Mesenchymal stem cell (in vitro differentiated cells and primary cell): Measurements from ENCODE around the gene SMYD4.
A peak's percentile ranks its signal among the peaks of the same experiment; 100 is the strongest.

Experiments used
- DNase-seq: peaks from one replicate; pipeline ENCODE4 v3.0.0-alpha.2; 2013
- H2AFZ ChIP-seq: one replicate; pipeline ENCODE4 v1.6.1; 2013; ENCODE audit warnings: low read depth, mild to moderate bottlenecking, control low read depth, inconsistent platforms, low read length, moderate library complexity
- H2AK5ac ChIP-seq: 2 replicates; pipeline ENCODE4 v1.6.1; 2013; ENCODE audit warnings: low read length, moderate library complexity, mild to moderate bottlenecking, inconsistent platforms; ENCODE audit not compliant: severe bottlenecking
- H2BK120ac ChIP-seq: one replicate; pipeline ENCODE4 v1.6.1; 2013; ENCODE audit warnings: low read depth, mild to moderate bottlenecking, inconsistent platforms, low read length, moderate library complexity
- H2BK12ac ChIP-seq, 2 experiments: one replicate each; pipeline ENCODE4 v1.6.1; 2013; ENCODE audit warnings: inconsistent platforms in 2 of 2, low read length in 2 of 2, mild to moderate bottlenecking in 2 of 2, moderate library complexity in 2 of 2, control low read depth in 1 of 2
- H2BK15ac ChIP-seq: one replicate; pipeline ENCODE4 v1.6.1; 2013; ENCODE audit warnings: mild to moderate bottlenecking, low read depth, inconsistent platforms; ENCODE audit not compliant: poor library complexity, severe bottlenecking
- H2BK5ac ChIP-seq: 2 replicates; pipeline ENCODE4 v1.6.1; 2013; ENCODE audit warnings: low read depth, mild to moderate bottlenecking, low read length, control low read depth, inconsistent platforms; ENCODE audit not compliant: poor library complexity, severe bottlenecking
- H3K14ac ChIP-seq, 2 experiments: one replicate each; pipeline ENCODE4 v1.6.1; 2013; ENCODE audit warnings: inconsistent platforms in 2 of 2, low read length in 2 of 2, control low read depth in 1 of 2, mild to moderate bottlenecking in 1 of 2, moderate library complexity in 1 of 2
- H3K18ac ChIP-seq, 2 experiments: one replicate each; pipeline ENCODE4 v1.6.1; 2013; ENCODE audit warnings: inconsistent platforms in 2 of 2, low read length in 2 of 2, control low read depth in 1 of 2, low read depth in 1 of 2, mild to moderate bottlenecking in 1 of 2
- H3K23ac ChIP-seq, 2 experiments: one replicate each; pipeline ENCODE4 v1.6.1; 2013; ENCODE audit warnings: inconsistent platforms in 2 of 2, low read length in 2 of 2, mild to moderate bottlenecking in 2 of 2, moderate library complexity in 2 of 2, control low read depth in 1 of 2
- H3K27ac ChIP-seq: 2 replicates; pipeline ENCODE4 v1.5.1; 2013; ENCODE audit warnings: mild to moderate bottlenecking, moderate library complexity, low read length, control low read depth, inconsistent platforms; ENCODE audit not compliant: poor library complexity, severe bottlenecking
- H3K27me3 ChIP-seq, 2 experiments: 2 replicates each; pipeline versions ENCODE4 v1.6.1 to v1.7.0; 2013; ENCODE audit warnings: low read length in 2 of 2, mild to moderate bottlenecking in 2 of 2, moderate library complexity in 2 of 2, control low read depth in 1 of 2, inconsistent platforms in 1 of 2; ENCODE audit not compliant: control insufficient read depth in 1 of 2, insufficient read depth in 1 of 2
- H3K36me3 ChIP-seq, 2 experiments: 2 replicates each; pipeline versions ENCODE4 v1.6.1 to v1.7.0; 2013; ENCODE audit warnings: low read length in 2 of 2, control low read depth in 1 of 2, inconsistent platforms in 1 of 2, low read depth in 1 of 2, mild to moderate bottlenecking in 1 of 2; ENCODE audit not compliant: insufficient read depth in 2 of 2, control insufficient read depth in 1 of 2
- H3K4ac ChIP-seq, 2 experiments: one replicate each; pipeline ENCODE4 v1.6.1; 2013; ENCODE audit warnings: inconsistent platforms in 2 of 2, low read length in 2 of 2, mild to moderate bottlenecking in 2 of 2, moderate library complexity in 2 of 2, control low read depth in 1 of 2, low read depth in 1 of 2
- H3K4me1 ChIP-seq: 2 replicates; pipeline ENCODE4 v1.6.1; 2013; ENCODE audit warnings: low read depth, low read length, control low read depth; ENCODE audit not compliant: control insufficient read depth, insufficient read depth
- H3K4me2 ChIP-seq: 2 replicates; pipeline ENCODE4 v1.6.1; 2013; ENCODE audit warnings: low read length, mild to moderate bottlenecking, inconsistent platforms; ENCODE audit not compliant: poor library complexity, severe bottlenecking
- H3K4me3 ChIP-seq, 2 experiments: 2 replicates each; pipeline versions ENCODE4 v1.5.1 to v1.7.0; 2013; ENCODE audit warnings: low read length in 2 of 2, mild to moderate bottlenecking in 2 of 2, control low read depth in 1 of 2, low read depth in 1 of 2; ENCODE audit not compliant: insufficient read depth in 1 of 2
- H3K79me1 ChIP-seq: replicated peaks from 2 replicates; pipeline ENCODE4 v1.6.1; 2013; ENCODE audit warnings: mild to moderate bottlenecking, control low read depth, low read length, inconsistent platforms; ENCODE audit not compliant: poor library complexity, severe bottlenecking
- H3K9ac ChIP-seq: 2 replicates; pipeline ENCODE4 v1.7.0; 2013; ENCODE audit warnings: mild to moderate bottlenecking, low read length, moderate library complexity
- H3K9me3 ChIP-seq: 2 replicates; pipeline ENCODE4 v1.7.0; 2013; ENCODE audit warnings: mild to moderate bottlenecking, low read length; ENCODE audit not compliant: control insufficient read depth
- H4K8ac ChIP-seq: one replicate; pipeline ENCODE4 v1.6.1; 2013; ENCODE audit warnings: inconsistent platforms, mild to moderate bottlenecking, low read length, moderate library complexity
- H4K91ac ChIP-seq: one replicate; pipeline ENCODE4 v1.6.1; 2013; ENCODE audit warnings: mild to moderate bottlenecking, low read length, inconsistent platforms
- WGBS: methylation state at CpG from one replicate; pipeline ENCODE4 v1.1.7; 2013; ENCODE audit warnings: mixed read lengths; 5-methylcytosine and 5-hydroxymethylcytosine counted together

Gene SMYD4

GRCh38 chr17:1793447-1793806 is 36.3 kb downstream of the SMYD4 start:
- H2BK5ac ChIP-seq = no peak overlapping the region
- no peak overlapping the region for H3K14ac ChIP-seq
- H3K9me3 ChIP-seq = no peaks in the 10 kb centered on the region
- no peak for DNase-seq
- peak overlapping the region; percentile 61 for H3K9ac ChIP-seq
- H3K18ac ChIP-seq = peak overlapping the region in 1 of 2 experiments; percentile 57
- H4K91ac ChIP-seq = no peak overlapping the region
- H2BK15ac ChIP-seq = no peak overlapping the region
- H2AK5ac ChIP-seq = no peak overlapping the region
- peak overlapping the region in 1 of 2 experiments; percentile 58 for H3K4ac ChIP-seq
- peak overlapping the region; percentile 49 for H3K27ac ChIP-seq
- no peak overlapping the region for H3K23ac ChIP-seq
- H2BK12ac ChIP-seq = peak overlapping the region in 1 of 2 experiments; percentile 71
- no peak overlapping the region for H2BK120ac ChIP-seq
- H3K4me3 ChIP-seq = no peak overlapping the region
- no peak overlapping the region for H2AFZ ChIP-seq
- no peaks in the 10 kb centered on the region for H3K27me3 ChIP-seq
- peaks cover 3 to 13% of the 10 kb centered on the region in 2 experiments for H3K36me3 ChIP-seq
- no peak overlapping the region for H3K4me2 ChIP-seq
- H4K8ac ChIP-seq = no peak overlapping the region
- peaks cover 11% of the 10 kb centered on the region for H3K79me1 ChIP-seq
- peaks cover 18% of the 10 kb centered on the region for H3K4me1 ChIP-seq
- WGBS = 59% methylated on average over 1 of the region's 1 CpG

GRCh38 chr17:1792495-1793446 is 36.9 kb downstream of the SMYD4 start:
- Histone ChIP-seq H4K91ac (no peak overlapping the region), H3K4me2 (no peak overlapping the region), H3K4ac (no peak overlapping the region), H3K36me3 (peaks cover 0 to 8% of the 10 kb centered on the region in 2 experiments), H2BK15ac (no peak overlapping the region), H3K18ac (peak overlapping the region in 1 of 2 experiments; percentile 57), H3K14ac (no peak overlapping the region), H2BK5ac (no peak overlapping the region), H2BK12ac (no peak overlapping the region), H2BK120ac (no peak overlapping the region), H3K27me3 (no peaks in the 10 kb centered on the region), H2AFZ (no peak overlapping the region), H4K8ac (no peak overlapping the region), H3K9me3 (no peaks in the 10 kb centered on the region), H2AK5ac (no peak overlapping the region), H3K27ac (no peak overlapping the region), H3K23ac (no peak overlapping the region), H3K9ac (peak overlapping the region; percentile 61), H3K4me3 (no peak overlapping the region), H3K4me1 (peaks cover 21% of the 10 kb centered on the region), H3K79me1 (peaks cover 11% of the 10 kb centered on the region)
- DNase-seq = no peak
- 88% methylated on average over 17 of the region's 23 CpGs for WGBS

- DNase-seq = no peak
- Histone ChIP-seq H3K4me3 (no peak overlapping the region), H3K23ac (no peak overlapping the region), H3K79me1 (peaks cover 17% of the 10 kb centered on the region), H3K9me3 (no peaks in the 10 kb centered on the region), H3K14ac (no peak overlapping the region), H2BK5ac (no peak overlapping the region), H2BK120ac (no peak overlapping the region), H4K8ac (no peak overlapping the region), H3K27ac (peak overlapping the region; percentile 91), H3K9ac (peak overlapping the region; percentile 62), H2AK5ac (no peak overlapping the region), H2AFZ (no peak overlapping the region), H2BK15ac (no peak overlapping the region), H3K4ac (no peak overlapping the region), H3K18ac (no peak overlapping the region), H4K91ac (peak overlapping the region; percentile 39), H3K4me1 (peaks cover 25% of the 10 kb centered on the region), H3K36me3 (peaks cover 0 to 18% of the 10 kb centered on the region in 2 experiments), H2BK12ac (no peak overlapping the region), H3K4me2 (peak overlapping the region; percentile 68), H3K27me3 (no peaks in the 10 kb centered on the region)
- 92% methylated on average over 2 of the region's 5 CpGs for WGBS
These were observed 39.8 kb downstream of the SMYD4 start for GRCh38 chr17:1789936-1790335.

GRCh38 chr17:1787301-1787902 is 42.3 kb downstream of the SMYD4 start:
- H4K91ac ChIP-seq = peak overlapping the region; percentile 8
- H3K4me1 ChIP-seq = peaks cover 27% of the 10 kb centered on the region
- H3K27ac ChIP-seq = peak overlapping the region; percentile 77
- H2BK120ac ChIP-seq = no peak overlapping the region
- peak overlapping the region in 1 of 2 experiments; percentile 17 for H3K23ac ChIP-seq
- peak overlapping the region in 1 of 2 experiments; percentile 30 for H3K14ac ChIP-seq
- H2BK12ac ChIP-seq = peak overlapping the region; percentile 57 to 85
- H3K9ac ChIP-seq = peak overlapping the region; percentile 78
- peaks cover 4 to 26% of the 10 kb centered on the region in 2 experiments for H3K36me3 ChIP-seq
- DNase-seq = peak; percentile 97
- peak overlapping the region in 1 of 2 experiments; percentile 42 for H3K4ac ChIP-seq
- H4K8ac ChIP-seq = peak overlapping the region; percentile 20
- 53% methylated on average over 13 of the region's 16 CpGs for WGBS
- H3K27me3 ChIP-seq = no peaks in the 10 kb centered on the region
- no peak overlapping the region for H3K4me2 ChIP-seq
- H2AK5ac ChIP-seq = peak overlapping the region; percentile 78
- H2AFZ ChIP-seq = no peak overlapping the region
- H2BK15ac ChIP-seq = no peak overlapping the region
- no peak overlapping the region for H2BK5ac ChIP-seq
- H3K18ac ChIP-seq = peak overlapping the region; percentile 14 to 91
- peaks cover 19% of the 10 kb centered on the region for H3K79me1 ChIP-seq
- H3K4me3 ChIP-seq = peak overlapping the region in 1 of 2 experiments; percentile 12
- H3K9me3 ChIP-seq = no peaks in the 10 kb centered on the region
